ENCODE results near the gene ATRNL1.

GRCh38 chr10:115829521-115830205 is 736.5 kb downstream of the ATRNL1 start:
- TF ChIP-seq CTCF (IDR thresholded peaks at IDR 0.05; ENCODE audit: control extremely low read depth in 1 of 3, insufficient read depth in 1 of 3, low read depth in 1 of 3, low read length in 3 of 3) (peak in 1 of 3 experiments; percentile 27; a peak in 2 of 4 replicates), EZH2 (IDR thresholded peaks at IDR 0.05; ENCODE audit: low read depth, low read length, severe bottlenecking) (no peak), ATF3 (IDR thresholded peaks at IDR 0.05; ENCODE audit: insufficient read depth, low read depth, low read length) (no peak), HDAC2 (IDR thresholded peaks at IDR 0.05; ENCODE audit: borderline replicate concordance in 1 of 2, low read depth in 2 of 2, low read length in 2 of 2) (no peak), MAX (IDR thresholded peaks at IDR 0.05) (no peak), GABPA (IDR thresholded peaks at IDR 0.05; ENCODE audit: borderline replicate concordance, insufficient read depth, low read length) (no peak), POLR2A (IDR thresholded peaks at IDR 0.05; ENCODE audit: control extremely low read depth in 1 of 2, low read depth in 2 of 2, low read length in 2 of 2) (no peak), TAF7 (optimal IDR thresholded peaks at IDR 0.05; ENCODE audit: borderline replicate concordance, low read depth, low read length) (no peak), EP300 (IDR thresholded peaks at IDR 0.05; ENCODE audit: borderline replicate concordance in 1 of 2, low read depth in 2 of 2, low read length in 2 of 2) (no peak)

All from H1 (cell line).